Measurements from ENCODE around the gene R3HDM4.
"Not testable (repeated sequence)": the region's sequence is repeated elsewhere in the genome, so short reads cannot be mapped to it uniquely, and the experiment has no call there.

Gene R3HDM4

GRCh38 chr19:890831-891230, 22.2 kb downstream of the R3HDM4 start:
- DNase-seq, result no peak

GRCh38 chr19:889662-890295, 23.2 kb downstream of the R3HDM4 start:
- no peak for DNase-seq

GRCh38 chr19:888581-889385, 24.2 kb downstream of the R3HDM4 start:
- peak; percentile 45 to 57 for DNase-seq

- DNase-seq, result no peak
Observed at GRCh38 chr19:887599-887998, 25.4 kb downstream of the R3HDM4 start.

- DNase-seq, result no peak
Observed at GRCh38 chr19:887072-887471, 25.9 kb downstream of the R3HDM4 start.

- DNase-seq, result no peak
Observed at GRCh38 chr19:885536-886224, 27.3 kb downstream of the R3HDM4 start.

- no peak for DNase-seq
Observed at GRCh38 chr19:884420-885211, 28.4 kb downstream of the R3HDM4 start.

GRCh38 chr19:883661-884211, 29.3 kb downstream of the R3HDM4 start:
- no peak for DNase-seq

GRCh38 chr19:882871-883497, 30.0 kb downstream of the R3HDM4 start:
- DNase-seq, result no peak

- no peak for DNase-seq
Observed at GRCh38 chr19:881385-882071, 31.5 kb downstream of the R3HDM4 start.

- DNase-seq, result no peak
Observed at GRCh38 chr19:879711-880438, 33.1 kb downstream of the R3HDM4 start.

GRCh38 chr19:878751-879561, 34.1 kb downstream of the R3HDM4 start:
- DNase-seq, result not testable (repeated sequence)

GRCh38 chr19:877992-878660, 34.9 kb downstream of the R3HDM4 start:
- DNase-seq, result not testable (repeated sequence)

- no peak for DNase-seq
Observed at GRCh38 chr19:876780-877314, 36.2 kb downstream of the R3HDM4 start.

GRCh38 chr19:876089-876488, 36.9 kb downstream of the R3HDM4 start:
- DNase-seq, result no peak

- no peak for DNase-seq
Observed at GRCh38 chr19:875265-875879, 37.6 kb downstream of the R3HDM4 start.

- DNase-seq, result no peak
Observed at GRCh38 chr19:873561-874041, 39.4 kb downstream of the R3HDM4 start.

GRCh38 chr19:873084-873483, 39.9 kb downstream of the R3HDM4 start:
- peak; percentile 71 to 76 for DNase-seq

Measured in activated CD4-positive, alpha-beta T cell treated with anti-CD3 and anti-CD28 coated beads, Interleukin-2, amount 50 U/mL, for 48 hours (primary cell).